HL-60 (cell line): ENCODE results near the gene WDR11.

Source experiments
- DNase-seq, 2 experiments: peaks; one replicate each; pipeline ENCODE4 v3.0.0-alpha.2; 2010 to 2020; ENCODE audit warnings: low read depth in 1 of 2, low spot score in 1 of 2
- H3K27ac ChIP-seq: fragments of 250-450 bp; sonication (Bioruptor Pico); replicated peaks from 2 replicates; pipeline ENCODE4 v1.5.1; 2020; ENCODE audit warnings: mild to moderate bottlenecking, moderate library complexity
- H3K27me3 ChIP-seq: fragments of 250-450 bp; sonication (Bioruptor Pico); 2 replicates; pipeline ENCODE4 v1.5.1; 2021; ENCODE audit warnings: mild to moderate bottlenecking, moderate library complexity; ENCODE audit not compliant: insufficient read depth, poor library complexity, severe bottlenecking
- H3K4me3 ChIP-seq: replicated peaks from 2 replicates; pipeline ENCODE4 v1.5.1; 2011; ENCODE audit warnings: mild to moderate bottlenecking, control low read depth, low read length; ENCODE audit not compliant: insufficient read depth
- CTCF ChIP-seq: IDR thresholded peaks from one replicate; pipeline ENCODE4 v1.5.1; 2011; ENCODE audit warnings: low read length, control low read depth, inconsistent platforms; ENCODE audit not compliant: insufficient read depth
- GABPA ChIP-seq: IDR thresholded peaks from 2 replicates; pipeline ENCODE4 v1.6.1; 2012; ENCODE audit warnings: low read depth
- POLR2AphosphoS5 ChIP-seq: IDR thresholded peaks from 2 replicates; pipeline ENCODE4 v1.6.1; 2012; ENCODE audit warnings: low read depth
- REST ChIP-seq: IDR thresholded peaks from 2 replicates; pipeline ENCODE4 v1.6.1; 2012; ENCODE audit warnings: low read depth; ENCODE audit not compliant: insufficient replicate concordance
- SPI1 ChIP-seq: IDR thresholded peaks from 2 replicates; pipeline ENCODE4 v1.6.1; 2012; ENCODE audit warnings: low read depth, mild to moderate bottlenecking, borderline replicate concordance

The WDR11 gene

GRCh38 chr10:120951288-120951687 lies 100.1 kb downstream of the WDR11 start:
- Histone ChIP-seq H3K27me3 (peaks cover 24% of the 10 kb centered on the region), H3K4me3 (no peak overlapping the region), H3K27ac (no peak overlapping the region)
- no peak for DNase-seq
- TF ChIP-seq POLR2AphosphoS5 (no peak), SPI1 (no peak), CTCF (no peak), REST (no peak), GABPA (no peak)

- Histone ChIP-seq H3K4me3 (no peak overlapping the region), H3K27me3 (peaks cover 24% of the 10 kb centered on the region), H3K27ac (no peak overlapping the region)
- DNase-seq: no peak
- TF ChIP-seq CTCF (no peak), POLR2AphosphoS5 (no peak), REST (no peak), GABPA (no peak), SPI1 (no peak)
These were observed 102.7 kb downstream of the WDR11 start for GRCh38 chr10:120953897-120954296.
